ENCODE results near the gene DIDO1.

The DIDO1 gene

GRCh38 chr20:62846166-62846890 lies 80.0 kb downstream of the DIDO1 start:
- DNase-seq, result no peak

- no peak for DNase-seq
Measured at GRCh38 chr20:62845416-62846160, 80.7 kb downstream of the DIDO1 start.

- no peak for DNase-seq
Measured at GRCh38 chr20:62844182-62844581, 82.1 kb downstream of the DIDO1 start.

GRCh38 chr20:62843656-62844055 lies 82.6 kb downstream of the DIDO1 start:
- peak; percentile 27 for DNase-seq

- DNase-seq, result no peak
Measured at GRCh38 chr20:62841705-62842212, 84.5 kb downstream of the DIDO1 start.

- no peak for DNase-seq
Measured at GRCh38 chr20:62840244-62841197, 85.8 kb downstream of the DIDO1 start.

- no peak for DNase-seq
Measured at GRCh38 chr20:62839816-62840215, 86.5 kb downstream of the DIDO1 start.

- DNase-seq, result no peak
Measured at GRCh38 chr20:62839261-62839660, 87.0 kb downstream of the DIDO1 start.

- no peak for DNase-seq
Measured at GRCh38 chr20:62838128-62838891, 88.0 kb downstream of the DIDO1 start.

GRCh38 chr20:62837790-62838127 lies 88.5 kb downstream of the DIDO1 start:
- no peak for DNase-seq

- DNase-seq, result no peak
Measured at GRCh38 chr20:62836967-62837490, 89.3 kb downstream of the DIDO1 start.

GRCh38 chr20:62835931-62836861 lies 90.1 kb downstream of the DIDO1 start:
- DNase-seq, result no peak

- no peak for DNase-seq
Measured at GRCh38 chr20:62834967-62835730, 91.2 kb downstream of the DIDO1 start.

GRCh38 chr20:62832951-62833391 lies 93.3 kb downstream of the DIDO1 start:
- no peak for DNase-seq

GRCh38 chr20:62832212-62832922 lies 93.9 kb downstream of the DIDO1 start:
- no peak for DNase-seq

GRCh38 chr20:62831854-62832211 lies 94.5 kb downstream of the DIDO1 start:
- no peak for DNase-seq

- DNase-seq, result no peak
Measured at GRCh38 chr20:62831361-62831788, 94.9 kb downstream of the DIDO1 start.

- DNase-seq, result no peak
Measured at GRCh38 chr20:62830821-62831220, 95.5 kb downstream of the DIDO1 start.

- no peak for DNase-seq
Measured at GRCh38 chr20:62830251-62830650, 96.1 kb downstream of the DIDO1 start.
